ENCODE measurements around the gene MRPL28. TPM values are rescaled to one million over a fixed set of nuclear protein-coding genes. Genes with fewer than 3 reads are reported as not detected.
A peak's percentile ranks its signal among the peaks of the same experiment; 100 is the strongest.

Gene MRPL28
- total RNA-seq, 1 experiment from 2014 or later: 140 TPM

DNA sequence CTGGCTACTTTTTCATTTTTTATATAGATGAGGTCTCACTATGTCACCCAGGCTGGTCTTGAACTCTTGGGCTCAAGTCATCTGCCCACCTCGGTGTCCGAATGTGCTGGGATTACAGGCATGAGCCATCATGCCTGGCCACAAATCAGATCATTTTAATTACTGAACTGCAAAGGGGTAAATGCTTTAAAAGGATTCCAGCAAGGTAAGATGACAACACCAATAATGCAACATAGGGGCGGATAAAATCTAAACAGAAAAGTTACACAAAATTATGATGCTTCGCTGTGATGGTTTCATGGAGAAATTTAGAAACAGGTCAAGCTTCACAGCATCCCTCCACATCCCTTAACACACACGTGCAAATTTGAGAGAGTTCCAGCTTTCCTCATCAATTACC lies 50.1 kb downstream of the MRPL28 start:
- POLR2A ChIA-PET: no interaction called here
- Histone ChIP-seq H3K4me1 (ENCODE audit: control insufficient read depth, insufficient read depth, low read length) (peaks cover 12% of the 10 kb centered on the region), H3K27me3 (ENCODE audit: control insufficient read depth, insufficient read depth, low read length) (no peaks in the 10 kb centered on the region), H3K9me3 (ENCODE audit: control insufficient read depth, insufficient read depth, low read depth, low read length) (no peaks in the 10 kb centered on the region), H3K4me3 (ENCODE audit: low read depth in 2 of 2, low read length in 2 of 2) (no peak overlapping the region), H3K27ac (ENCODE audit: low read length) (no peak overlapping the region), H3K36me3 (ENCODE audit: control insufficient read depth, insufficient read depth, low read length) (no peaks in the 10 kb centered on the region)
- no TSS peak for BruUV-seq (replicated peaks)
- DNase-seq (ENCODE audit: low read depth, low spot score) (no peak), ATAC-seq (no peak)
- no peak for TF ChIP-seq POLR2AphosphoS5 (IDR thresholded peaks at IDR 0.05; ENCODE audit: low read depth, low read length)
- TF ChIP-seq, protein P1, sequence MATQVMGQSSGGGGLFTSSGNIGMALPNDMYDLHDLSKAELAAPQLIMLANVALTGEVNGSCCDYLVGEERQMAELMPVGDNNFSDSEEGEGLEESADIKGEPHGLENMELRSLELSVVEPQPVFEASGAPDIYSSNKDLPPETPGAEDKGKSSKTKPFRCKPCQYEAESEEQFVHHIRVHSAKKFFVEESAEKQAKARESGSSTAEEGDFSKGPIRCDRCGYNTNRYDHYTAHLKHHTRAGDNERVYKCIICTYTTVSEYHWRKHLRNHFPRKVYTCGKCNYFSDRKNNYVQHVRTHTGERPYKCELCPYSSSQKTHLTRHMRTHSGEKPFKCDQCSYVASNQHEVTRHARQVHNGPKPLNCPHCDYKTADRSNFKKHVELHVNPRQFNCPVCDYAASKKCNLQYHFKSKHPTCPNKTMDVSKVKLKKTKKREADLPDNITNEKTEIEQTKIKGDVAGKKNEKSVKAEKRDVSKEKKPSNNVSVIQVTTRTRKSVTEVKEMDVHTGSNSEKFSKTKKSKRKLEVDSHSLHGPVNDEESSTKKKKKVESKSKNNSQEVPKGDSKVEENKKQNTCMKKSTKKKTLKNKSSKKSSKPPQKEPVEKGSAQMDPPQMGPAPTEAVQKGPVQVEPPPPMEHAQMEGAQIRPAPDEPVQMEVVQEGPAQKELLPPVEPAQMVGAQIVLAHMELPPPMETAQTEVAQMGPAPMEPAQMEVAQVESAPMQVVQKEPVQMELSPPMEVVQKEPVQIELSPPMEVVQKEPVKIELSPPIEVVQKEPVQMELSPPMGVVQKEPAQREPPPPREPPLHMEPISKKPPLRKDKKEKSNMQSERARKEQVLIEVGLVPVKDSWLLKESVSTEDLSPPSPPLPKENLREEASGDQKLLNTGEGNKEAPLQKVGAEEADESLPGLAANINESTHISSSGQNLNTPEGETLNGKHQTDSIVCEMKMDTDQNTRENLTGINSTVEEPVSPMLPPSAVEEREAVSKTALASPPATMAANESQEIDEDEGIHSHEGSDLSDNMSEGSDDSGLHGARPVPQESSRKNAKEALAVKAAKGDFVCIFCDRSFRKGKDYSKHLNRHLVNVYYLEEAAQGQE (IDR thresholded peaks at IDR 0.05; ENCODE audit: insufficient read depth in 1 of 2, low read depth in 2 of 2, low read length in 1 of 2): no peak
- in situ Hi-C loops (cut with HindIII; ENCODE audit: low pct_unique_long_range_greater_than_20kb, low sequenced_read_pairs) (no loop called here), intact Hi-C loops (cut with micrococcal nuclease; ENCODE audit: unreplicated experiment) (no loop called here)
- CTCF ChIA-PET: no interaction called here

DNA sequence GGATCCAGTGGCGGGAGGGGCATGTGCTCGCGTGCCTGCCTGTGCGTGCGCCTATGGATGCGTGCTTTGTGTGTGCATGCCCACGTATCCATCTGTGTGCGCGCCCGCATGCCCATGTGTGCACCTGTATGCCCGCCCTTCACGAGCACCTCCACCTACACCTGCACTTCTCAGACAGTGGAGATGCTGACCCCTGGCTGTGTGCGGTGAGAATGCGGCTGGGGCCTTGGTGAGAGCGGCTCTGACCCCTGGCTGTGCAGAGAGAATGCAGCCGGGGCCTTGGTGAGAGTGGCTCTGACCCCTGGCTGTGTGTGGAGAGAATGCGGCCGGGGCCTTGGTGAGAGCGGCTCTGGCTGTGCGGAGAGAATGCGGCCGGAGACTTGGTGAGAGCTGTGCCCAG lies 51.7 kb downstream of the MRPL28 start:
- no peaks in the 10 kb centered on the region for H3K9me3 ChIP-seq (ENCODE audit: control insufficient read depth, insufficient read depth, low read depth, low read length)
- no peak for DNase-seq (ENCODE audit: low read depth, low spot score)
- ChIA-PET POLR2A (no interaction called here), CTCF (no interaction called here)
- intact Hi-C loops (cut with micrococcal nuclease; ENCODE audit: unreplicated experiment): no loop called here
- no peak overlapping the region for H3K27ac ChIP-seq (ENCODE audit: low read length)
- BruUV-seq (replicated peaks): no TSS peak
- peak; percentile 50 for ATAC-seq
- H3K27me3 ChIP-seq (ENCODE audit: control insufficient read depth, insufficient read depth, low read length): no peaks in the 10 kb centered on the region
- in situ Hi-C loops (cut with HindIII; ENCODE audit: low pct_unique_long_range_greater_than_20kb, low sequenced_read_pairs): no loop called here
- H3K36me3 ChIP-seq (ENCODE audit: control insufficient read depth, insufficient read depth, low read length): no peaks in the 10 kb centered on the region
- TF ChIP-seq POLR2AphosphoS5 (IDR thresholded peaks at IDR 0.05; ENCODE audit: low read depth, low read length): no peak
- no peak for TF ChIP-seq TCF7L2 (IDR thresholded peaks at IDR 0.05; ENCODE audit: low read depth, low read length)
- TF ChIP-seq CTCF (IDR thresholded peaks at IDR 0.05): no peak
- no peak for TF ChIP-seq SIN3A (IDR thresholded peaks at IDR 0.05; ENCODE audit: borderline replicate concordance, insufficient read depth, low read depth, low read length)
- TF ChIP-seq, protein P1 (IDR thresholded peaks at IDR 0.05; ENCODE audit: insufficient read depth in 1 of 2, low read depth in 2 of 2, low read length in 1 of 2): no peak
- H3K4me3 ChIP-seq (ENCODE audit: low read depth in 2 of 2, low read length in 2 of 2): no peak overlapping the region
- H3K4me1 ChIP-seq (ENCODE audit: control insufficient read depth, insufficient read depth, low read length): no peaks in the 10 kb centered on the region; the same call in 1 of the 2 replicates
